ENCODE results near the gene SLC47A1.
"Not testable (repeated sequence)": the region's sequence is repeated elsewhere in the genome, so short reads cannot be mapped to it uniquely, and the experiment has no call there.

The SLC47A1 gene

DNA sequence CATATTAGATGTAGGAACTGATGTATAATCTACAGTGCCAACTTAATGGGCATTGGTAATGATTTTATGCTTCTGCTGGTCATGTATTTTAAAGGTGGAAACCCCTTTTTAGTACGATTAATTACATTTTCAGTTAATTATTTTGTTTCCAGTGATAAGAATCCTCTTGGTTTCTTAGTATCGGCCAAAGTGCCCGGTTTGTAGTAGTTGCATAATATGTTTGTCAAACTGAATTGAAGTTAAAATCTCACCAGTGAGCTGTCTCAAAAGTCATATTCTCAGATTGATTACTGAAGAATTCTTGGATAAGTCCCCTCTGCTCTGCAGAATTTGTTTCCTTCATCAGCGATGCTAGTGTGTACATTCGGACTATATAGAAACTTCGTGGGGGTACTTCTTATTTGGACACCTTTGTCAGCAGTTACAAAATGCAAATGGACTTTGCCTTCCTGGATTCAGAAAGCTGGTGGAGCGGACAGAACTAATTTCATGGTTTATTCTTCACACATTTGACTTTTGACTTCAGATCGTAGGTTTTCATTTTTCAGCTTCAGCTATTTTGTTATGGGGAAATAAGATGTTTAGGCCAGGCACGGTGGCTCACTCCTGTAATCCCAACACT is 28.2 kb downstream of the SLC47A1 start:
- no peak for DNase-seq

DNA sequence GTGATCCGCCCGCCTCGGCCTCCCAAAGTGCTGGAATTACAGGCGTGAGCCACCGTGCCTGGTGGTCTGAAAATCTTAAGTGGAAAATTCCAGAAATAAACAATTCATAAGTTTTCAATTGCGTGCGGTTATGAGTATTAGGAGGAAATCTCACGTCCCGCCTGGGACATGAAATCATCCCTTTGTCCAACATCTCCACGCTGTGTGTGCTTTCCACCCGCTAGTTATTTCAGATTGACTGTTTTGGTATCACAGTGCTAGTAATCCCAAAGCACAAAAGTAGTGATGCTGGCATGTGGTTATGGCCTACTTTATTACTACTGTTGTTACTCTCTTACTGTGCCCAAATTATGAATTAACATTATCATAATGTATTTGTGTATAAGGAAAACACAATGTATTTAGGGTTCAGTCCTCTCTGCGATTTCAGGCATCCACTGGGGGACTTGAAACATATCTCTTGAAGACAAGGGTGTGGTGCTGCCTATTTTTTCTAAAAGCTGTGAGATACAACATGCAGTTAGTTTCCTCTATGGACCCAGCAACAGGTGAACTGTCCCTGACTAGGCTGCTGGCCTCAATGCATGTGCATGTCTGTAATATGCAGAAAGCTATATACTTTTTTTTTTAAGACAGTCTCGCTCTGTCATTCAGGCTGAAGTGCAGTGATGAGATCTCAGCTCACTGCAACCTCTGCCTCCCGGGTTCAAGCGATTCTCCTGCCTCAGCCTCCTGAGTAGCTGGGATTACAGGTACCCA is 32.3 kb downstream of the SLC47A1 start:
- DNase-seq = no peak

GRCh38 chr17:19567216-19568015 is 33.8 kb downstream of the SLC47A1 start:
- no peak for DNase-seq

GRCh38 chr17:19568016-19568350 is 34.3 kb downstream of the SLC47A1 start:
- DNase-seq = no peak

- no peak for DNase-seq
Measured at GRCh38 chr17:19569785-19570543, 36.3 kb downstream of the SLC47A1 start.

GRCh38 chr17:19570544-19571062 is 36.9 kb downstream of the SLC47A1 start:
- DNase-seq = no peak

GRCh38 chr17:19573075-19573474 is 39.4 kb downstream of the SLC47A1 start:
- no peak for DNase-seq

DNA sequence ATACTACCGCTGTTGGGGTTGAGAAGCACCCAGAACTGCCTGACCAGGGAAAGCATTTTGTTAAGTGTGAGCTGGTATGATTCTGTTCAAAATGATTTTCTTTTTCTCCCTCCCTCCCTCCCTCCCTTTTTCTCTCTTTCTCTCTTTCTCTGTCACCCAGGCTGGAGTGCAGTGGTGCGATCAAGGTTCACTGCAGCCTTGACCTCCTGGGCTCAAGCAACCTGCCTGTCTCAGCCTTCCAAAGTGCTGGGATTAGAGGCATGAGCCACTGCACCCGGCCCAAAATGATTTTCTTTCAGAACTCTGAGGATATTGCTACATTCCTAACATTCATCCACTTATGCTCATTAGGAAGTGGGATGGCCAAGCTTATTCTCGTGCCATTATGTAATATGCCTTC is 41.3 kb downstream of the SLC47A1 start:
- no peak for DNase-seq

DNA sequence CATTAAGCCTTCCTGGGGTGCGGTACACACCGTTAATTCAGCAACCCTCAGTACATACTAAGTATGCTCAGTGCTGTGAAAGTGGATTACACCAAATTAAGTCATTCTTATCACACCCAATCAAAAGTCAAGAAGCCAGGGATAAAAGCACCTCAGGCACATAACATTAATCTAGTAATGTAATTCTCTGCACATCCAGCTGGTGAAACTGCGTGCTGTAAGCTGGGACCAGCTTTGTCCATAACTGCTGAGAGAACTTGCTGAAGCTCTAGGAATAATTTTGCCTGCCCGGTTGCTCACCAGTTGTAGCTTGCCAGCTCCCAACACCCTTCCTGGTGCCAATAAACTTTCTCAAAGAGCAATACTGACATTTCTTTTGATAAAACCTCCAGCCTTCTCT is 44.9 kb downstream of the SLC47A1 start:
- no peak for DNase-seq

DNA sequence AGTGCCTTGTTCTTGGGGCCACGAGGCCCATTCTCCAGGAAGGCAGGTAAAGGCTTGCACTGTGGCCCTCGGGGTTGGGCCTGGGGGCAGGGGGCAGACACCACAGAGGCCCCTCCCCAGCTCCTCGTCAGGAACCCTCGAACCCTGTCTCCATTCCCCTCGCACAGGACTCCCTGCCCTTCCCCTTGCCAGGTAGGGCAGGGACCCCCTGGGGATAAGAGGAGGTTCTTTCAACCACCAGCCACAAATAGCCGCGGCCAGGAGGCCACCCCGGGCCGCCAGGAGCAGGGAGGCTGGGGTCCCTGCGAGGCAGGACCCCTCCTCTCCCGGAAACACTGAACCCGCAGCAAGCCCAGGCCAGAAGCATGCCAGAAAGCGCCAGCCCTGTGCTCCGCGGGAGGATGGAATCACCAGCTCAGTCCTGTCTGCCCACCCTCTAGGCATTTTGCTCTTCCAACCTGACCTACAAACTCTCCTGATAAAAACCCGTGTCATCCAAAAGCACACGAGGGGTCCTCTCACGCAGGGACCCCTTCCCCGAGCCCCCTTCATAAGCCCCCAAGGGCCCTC is 45.6 kb downstream of the SLC47A1 start:
- no peak for DNase-seq

- no peak for DNase-seq
Measured at GRCh38 chr17:19579867-19580565, 46.4 kb downstream of the SLC47A1 start.

GRCh38 chr17:19580566-19580920 is 46.9 kb downstream of the SLC47A1 start:
- not testable (repeated sequence) for DNase-seq

DNA sequence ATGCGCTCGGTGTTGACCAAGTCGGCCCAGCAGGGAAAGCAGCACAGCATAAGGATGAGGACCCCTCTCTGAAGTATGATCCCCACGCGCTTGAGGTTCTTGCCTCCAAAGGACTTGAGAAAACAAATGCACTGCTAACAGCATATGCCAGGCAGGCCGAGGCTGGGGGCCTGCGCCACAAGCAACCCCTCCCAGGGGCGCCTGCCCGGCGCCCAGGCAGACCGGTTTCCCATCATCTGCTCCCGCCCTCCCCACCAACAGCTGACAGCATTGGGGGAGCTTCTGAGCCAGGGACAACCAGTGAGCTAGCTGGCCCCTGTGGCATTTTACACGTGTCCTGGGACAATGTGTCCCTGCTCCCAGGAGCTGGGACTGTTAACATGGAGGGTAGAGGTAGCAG is 48.5 kb downstream of the SLC47A1 start:
- not testable (repeated sequence) for DNase-seq

DNA sequence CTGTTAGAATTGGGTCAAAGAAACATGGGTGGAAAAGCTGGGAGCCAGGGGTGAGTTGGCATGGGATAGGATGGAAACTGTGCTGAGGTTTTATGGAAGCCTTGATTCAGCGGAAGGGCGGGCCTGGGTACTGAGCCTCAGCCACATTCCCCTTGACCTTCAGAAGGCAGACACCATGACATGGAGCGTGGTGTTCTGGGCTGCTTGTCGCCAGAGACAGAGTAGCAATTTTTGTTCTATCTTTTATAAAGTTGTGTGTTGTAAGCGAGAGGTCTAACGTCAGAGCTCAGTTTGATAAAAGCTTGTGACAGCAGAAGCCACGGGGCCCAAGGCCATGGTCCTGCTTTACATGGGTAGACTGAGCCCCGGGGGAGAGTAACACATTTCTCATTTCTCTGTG is 50.2 kb downstream of the SLC47A1 start:
- DNase-seq = no peak

GRCh38 chr17:19590451-19590850 is 56.8 kb downstream of the SLC47A1 start:
- DNase-seq = no peak

DNA sequence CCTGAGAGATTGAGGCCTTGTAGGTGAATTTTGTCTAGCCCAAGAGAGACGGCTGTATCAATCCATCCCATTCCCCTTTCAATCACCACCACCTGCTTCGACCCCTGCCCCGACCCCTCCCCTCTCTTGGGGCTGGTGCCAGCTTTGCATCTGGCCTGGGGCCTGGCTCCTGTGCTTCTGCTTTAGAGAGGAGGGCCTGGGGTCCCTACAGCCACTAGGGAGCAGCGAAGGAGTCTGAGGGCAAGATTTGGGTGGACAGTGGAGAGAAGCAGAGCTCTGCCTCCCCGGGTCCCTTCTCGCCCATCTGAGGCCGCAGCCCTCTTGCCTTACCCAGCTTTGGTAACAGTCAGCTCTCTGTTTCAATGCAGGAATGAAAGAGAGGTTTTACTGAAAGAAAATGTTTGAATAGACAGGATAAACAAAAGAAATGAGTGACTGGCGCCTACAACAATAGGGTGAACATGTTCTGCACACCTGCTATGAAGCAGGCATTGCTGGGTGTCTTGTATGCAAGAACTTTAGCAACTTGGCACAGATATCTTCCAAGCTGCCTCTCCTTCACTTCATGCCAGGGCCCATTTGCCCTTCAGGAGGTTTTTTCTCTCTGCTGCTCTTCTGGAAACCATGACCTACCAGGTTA is 57.4 kb downstream of the SLC47A1 start:
- DNase-seq = no peak

GRCh38 chr17:19592316-19592715 is 58.7 kb downstream of the SLC47A1 start:
- DNase-seq = no peak

DNA sequence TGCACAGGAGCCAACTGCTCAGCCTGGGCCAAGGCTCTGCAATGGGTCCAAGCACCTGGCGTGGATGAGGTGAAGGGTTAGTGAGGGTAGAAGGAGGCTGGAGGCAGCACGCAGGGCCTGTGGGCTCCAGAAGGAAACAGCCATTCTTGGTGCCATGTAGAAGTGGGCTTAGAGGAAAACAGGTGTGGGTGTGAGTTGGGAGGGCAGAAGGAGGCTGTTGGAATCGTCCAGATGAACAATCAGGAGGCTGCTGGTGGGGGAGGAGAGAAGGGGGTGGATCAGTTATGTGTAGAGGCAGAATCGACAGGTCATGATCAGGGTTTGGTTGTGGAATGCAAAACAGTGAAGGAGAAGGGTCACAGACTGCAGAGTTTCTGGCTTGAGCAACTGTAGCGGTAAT is 63.2 kb downstream of the SLC47A1 start:
- no peak for DNase-seq

DNA sequence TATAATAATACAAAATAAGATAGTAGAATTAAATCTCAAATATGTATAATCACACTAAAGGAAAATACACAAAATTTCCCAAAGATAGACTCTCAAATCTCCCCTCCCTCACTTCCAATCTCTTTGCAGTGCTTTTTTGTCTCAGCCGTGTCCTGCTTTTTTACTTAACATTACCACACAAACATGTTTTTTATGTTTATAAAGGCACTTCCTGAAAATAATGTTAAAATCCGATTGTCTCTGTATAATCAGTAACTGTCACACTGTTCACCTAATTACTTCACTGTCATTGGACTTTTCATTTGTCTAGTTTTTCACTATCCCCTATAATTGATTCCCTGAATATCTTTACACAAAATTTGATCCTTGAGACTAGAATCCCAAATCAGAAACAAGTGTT is 76.7 kb downstream of the SLC47A1 start:
- no peak for DNase-seq

GRCh38 chr17:19610879-19611278 is 77.2 kb downstream of the SLC47A1 start:
- no peak for DNase-seq

- DNase-seq = no peak
Measured at GRCh38 chr17:19613979-19614378, 80.3 kb downstream of the SLC47A1 start.

DNA sequence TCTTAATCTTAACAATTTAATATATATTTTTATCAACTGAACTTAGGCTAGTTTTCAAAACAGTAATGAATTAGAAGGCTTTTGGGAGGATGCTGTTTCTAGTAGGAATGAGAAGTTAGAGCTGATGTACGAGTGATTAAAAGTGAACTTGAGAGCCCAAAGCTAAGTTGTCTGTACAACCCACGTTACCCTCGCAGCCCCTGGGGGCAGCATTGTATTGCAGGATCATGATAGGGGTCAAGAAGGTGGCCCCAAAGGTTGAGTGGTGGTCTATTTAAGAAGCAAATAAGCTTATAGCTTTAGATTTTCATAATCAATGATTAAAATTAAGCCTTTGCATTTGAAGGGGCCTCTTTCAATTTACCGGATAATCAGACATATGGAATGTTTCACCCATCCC is 81.2 kb downstream of the SLC47A1 start:
- no peak for DNase-seq

Data from GDM1 (cell line).